Measurements from ENCODE around the gene GIN1. TPM values are rescaled to one million over a fixed set of nuclear protein-coding genes. Genes with fewer than 3 reads are reported as not detected.

The GIN1 gene
- total and polyA plus RNA-seq, 2 of the 4 experiments (the other 2 are of a cell fraction): 2.9 to 3.1 TPM

- no CpG with 5 or more reads among the region's 2 CpGs for WGBS, 2 experiments (ENCODE audit: extremely low coverage in 2 of 2, insufficient read length in 1 of 2)
- Histone ChIP-seq H2BK120ac (ENCODE audit: low read depth, low read length) (no peak overlapping the region), H3K27ac (ENCODE audit: insufficient read depth, low read length) (no peak overlapping the region), H3K9me1 (ENCODE audit: insufficient read depth, low read length) (no peaks in the 10 kb centered on the region), H3K4ac (ENCODE audit: low read depth, low read length) (no peak overlapping the region), H3K79me1 (ENCODE audit: low read depth in 1 of 2, low read length in 2 of 2) (peaks cover 6 to 8% of the 10 kb centered on the region in 2 experiments; a peak in 3 of 4 replicates), H3K14ac (replicated peaks; ENCODE audit: low read depth, low read length) (no peak overlapping the region), H2BK5ac (ENCODE audit: low read depth, low read length, poor library complexity, severe bottlenecking) (no peak overlapping the region), H2BK20ac (ENCODE audit: low read depth, low read length) (no peak overlapping the region), H4K8ac (ENCODE audit: low read depth in 2 of 2, low read length in 2 of 2) (no peak overlapping the region), H4K91ac (ENCODE audit: insufficient read depth, low read depth, low read length) (no peak overlapping the region), H3K4me2 (ENCODE audit: low read depth, low read length) (no peak overlapping the region), H2AK5ac (ENCODE audit: low read depth, low read length) (no peak overlapping the region), H3K18ac (ENCODE audit: low read depth, low read length) (no peak overlapping the region), H3K9ac (ENCODE audit: low read depth, low read length) (no peak overlapping the region), H3K23ac (ENCODE audit: low read depth, low read length) (no peak overlapping the region), H2BK15ac (ENCODE audit: low read depth, low read length) (no peak overlapping the region), H3K9me3 (ENCODE audit: control insufficient read depth, insufficient read depth, low read length) (no peaks in the 10 kb centered on the region), H3K27me3 (ENCODE audit: control insufficient read depth, insufficient read depth, low read length) (no peaks in the 10 kb centered on the region), H4K5ac (ENCODE audit: low read depth, low read length) (no peak overlapping the region), H3K4me3 (ENCODE audit: insufficient read depth, low read depth, low read length) (no peak overlapping the region), H3K56ac (ENCODE audit: extremely low read depth, insufficient read depth, low read length) (no peak overlapping the region), H3K4me1 (ENCODE audit: control insufficient read depth, insufficient read depth, low read length) (no peaks in the 10 kb centered on the region), H4K20me1 (ENCODE audit: insufficient read depth, low read length) (no peaks in the 10 kb centered on the region), H2AK9ac (replicated peaks; ENCODE audit: low read depth, low read length, poor library complexity) (no peak overlapping the region), H2AFZ (replicated peaks; ENCODE audit: low read length, poor library complexity) (no peak overlapping the region), H3K36me3 (ENCODE audit: control insufficient read depth, insufficient read depth, low read length) (no peaks in the 10 kb centered on the region)
- intact Hi-C loops (cut with micrococcal nuclease) (no loop called here), dilution Hi-C loops (cut with HindIII; ENCODE audit: low sequenced_read_pairs, unreplicated experiment) (no loop called here), in situ Hi-C loops (cut with MboI; ENCODE audit: low sequenced_read_pairs) (no loop called here)
- TF ChIP-seq MAFK (IDR thresholded peaks at IDR 0.05; ENCODE audit: low read depth, low read length) (no peak), MAZ (IDR thresholded peaks at IDR 0.05; ENCODE audit: borderline replicate concordance, low read depth, low read length) (no peak), ELK1 (IDR thresholded peaks at IDR 0.05; ENCODE audit: borderline replicate concordance, low read depth, low read length) (no peak), RAD21 (IDR thresholded peaks at IDR 0.05; ENCODE audit: low read length) (no peak), CTCF (conservative IDR thresholded peaks at IDR 0.05; ENCODE audit: low read depth, low read length) (no peak), CEBPB (IDR thresholded peaks at IDR 0.05; ENCODE audit: low read depth, low read length) (no peak), NFE2L2 (IDR thresholded peaks at IDR 0.05; ENCODE audit: low read depth, low read length) (no peak)
- ChIA-PET CTCF (no interaction called here), POLR2A (ENCODE audit: unreplicated experiment) (no interaction called here)
- DNase-seq (no peak), ATAC-seq (ENCODE audit: low read depth) (no peak)
- BruUV-seq (replicated peaks): no TSS peak
These were observed 11.9 kb downstream of the GIN1 start for GRCh38 chr5:103108086-103108485.

Data from IMR-90 (cell line).